Stimulated activated CD8-positive, alpha-beta memory T cell treated with anti-CD3 and anti-CD28 coated beads, Interleukin-7, amount 100 ng/mL, for 4 hours (primary cell): Measurements from ENCODE around the gene ESF1.

Experiments used
- DNase-seq, 2 donors: peaks; one replicate each; pipeline ENCODE4 v3.0.0-alpha.2; 2020; ENCODE audit warnings: low read depth in 2 of 2

ESF1 gene, protein sequence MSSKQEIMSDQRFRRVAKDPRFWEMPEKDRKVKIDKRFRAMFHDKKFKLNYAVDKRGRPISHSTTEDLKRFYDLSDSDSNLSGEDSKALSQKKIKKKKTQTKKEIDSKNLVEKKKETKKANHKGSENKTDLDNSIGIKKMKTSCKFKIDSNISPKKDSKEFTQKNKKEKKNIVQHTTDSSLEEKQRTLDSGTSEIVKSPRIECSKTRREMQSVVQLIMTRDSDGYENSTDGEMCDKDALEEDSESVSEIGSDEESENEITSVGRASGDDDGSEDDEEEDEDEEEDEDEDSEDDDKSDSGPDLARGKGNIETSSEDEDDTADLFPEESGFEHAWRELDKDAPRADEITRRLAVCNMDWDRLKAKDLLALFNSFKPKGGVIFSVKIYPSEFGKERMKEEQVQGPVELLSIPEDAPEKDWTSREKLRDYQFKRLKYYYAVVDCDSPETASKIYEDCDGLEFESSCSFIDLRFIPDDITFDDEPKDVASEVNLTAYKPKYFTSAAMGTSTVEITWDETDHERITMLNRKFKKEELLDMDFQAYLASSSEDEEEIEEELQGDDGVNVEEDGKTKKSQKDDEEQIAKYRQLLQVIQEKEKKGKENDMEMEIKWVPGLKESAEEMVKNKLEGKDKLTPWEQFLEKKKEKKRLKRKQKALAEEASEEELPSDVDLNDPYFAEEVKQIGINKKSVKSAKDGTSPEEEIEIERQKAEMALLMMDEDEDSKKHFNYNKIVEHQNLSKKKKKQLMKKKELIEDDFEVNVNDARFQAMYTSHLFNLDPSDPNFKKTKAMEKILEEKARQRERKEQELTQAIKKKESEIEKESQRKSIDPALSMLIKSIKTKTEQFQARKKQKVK

DNA sequence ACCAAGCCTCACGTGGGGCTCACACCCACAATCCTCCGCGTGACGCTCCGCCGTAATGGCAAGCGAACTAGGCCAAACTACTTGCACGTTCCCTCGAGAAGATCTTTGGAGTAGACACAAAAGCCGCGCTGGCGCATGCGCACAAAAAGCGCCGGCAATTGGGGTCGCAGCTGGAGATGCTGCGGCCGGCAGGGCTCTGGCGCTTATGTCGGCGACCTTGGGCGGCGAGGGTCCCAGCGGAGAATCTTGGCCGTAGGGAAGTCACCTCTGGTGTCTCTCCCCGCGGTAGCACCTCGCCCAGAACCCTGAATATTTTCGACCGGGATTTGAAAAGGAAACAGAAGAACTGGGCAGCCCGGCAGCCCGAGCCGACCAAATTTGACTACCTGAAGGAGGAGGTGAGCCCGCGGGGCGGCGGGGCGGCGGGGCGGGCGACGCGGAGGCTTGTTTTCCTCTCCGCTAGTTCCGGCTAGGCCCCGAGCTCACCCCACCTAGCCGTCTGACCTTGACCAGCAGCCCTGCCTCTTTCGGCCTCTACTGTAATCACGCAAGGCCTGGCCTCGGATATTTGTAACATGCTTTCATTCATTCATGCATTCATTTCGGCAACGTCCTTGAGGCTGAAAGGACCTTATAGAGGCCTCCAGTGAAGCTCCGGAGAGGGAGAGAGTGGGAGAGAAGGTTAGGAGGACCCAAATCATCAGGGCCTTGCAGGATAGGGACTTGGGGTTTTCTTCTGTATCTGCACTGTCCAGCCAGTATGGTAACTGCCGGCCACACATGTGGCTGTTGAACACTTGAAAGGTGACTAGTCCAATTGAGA is at the start of gene ESF1, which contains the start of gene NDUFAF5:
TSS of gene ESF1 (minus strand) at position 27 of the 823 bp plus-strand sequence. CDS start 1,779 bp downstream, outside the sequence.
TSS of gene NDUFAF5 (plus strand) at position 136 of the 823 bp plus-strand sequence. CDS start at position 177, 41 bp downstream.
- DNase-seq = peak; percentile 89 to 92

- no peak for DNase-seq
Measured at GRCh38 chr20:13831476-13831875, 46.8 kb upstream of the ESF1 start.

GRCh38 chr20:13825465-13825864 is 40.7 kb upstream of the ESF1 start:
- DNase-seq = no peak

DNA sequence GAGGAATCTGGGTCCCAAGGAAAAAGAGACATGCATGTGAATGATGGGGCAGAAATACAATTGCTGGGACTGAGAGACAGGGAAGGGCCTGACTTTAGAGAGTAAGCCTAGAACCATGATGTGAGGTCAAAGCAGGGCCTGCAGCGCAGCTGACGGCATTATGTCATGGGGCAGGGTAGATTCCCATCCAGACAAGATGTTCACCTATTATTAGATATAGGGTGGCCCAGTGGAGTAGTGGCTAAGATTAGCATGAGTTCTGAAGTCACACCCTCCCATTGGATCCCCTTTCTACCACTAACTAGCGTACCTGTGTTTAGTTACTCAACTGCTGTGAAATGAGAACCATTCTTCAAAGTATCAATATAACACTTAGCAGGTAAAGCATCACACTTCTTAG is 39.7 kb upstream of the ESF1 start:
- no peak for DNase-seq

GRCh38 chr20:13822459-13822858 is 37.7 kb upstream of the ESF1 start:
- no peak for DNase-seq

- no peak for DNase-seq
Measured at GRCh38 chr20:13821876-13822275, 37.2 kb upstream of the ESF1 start.

DNA sequence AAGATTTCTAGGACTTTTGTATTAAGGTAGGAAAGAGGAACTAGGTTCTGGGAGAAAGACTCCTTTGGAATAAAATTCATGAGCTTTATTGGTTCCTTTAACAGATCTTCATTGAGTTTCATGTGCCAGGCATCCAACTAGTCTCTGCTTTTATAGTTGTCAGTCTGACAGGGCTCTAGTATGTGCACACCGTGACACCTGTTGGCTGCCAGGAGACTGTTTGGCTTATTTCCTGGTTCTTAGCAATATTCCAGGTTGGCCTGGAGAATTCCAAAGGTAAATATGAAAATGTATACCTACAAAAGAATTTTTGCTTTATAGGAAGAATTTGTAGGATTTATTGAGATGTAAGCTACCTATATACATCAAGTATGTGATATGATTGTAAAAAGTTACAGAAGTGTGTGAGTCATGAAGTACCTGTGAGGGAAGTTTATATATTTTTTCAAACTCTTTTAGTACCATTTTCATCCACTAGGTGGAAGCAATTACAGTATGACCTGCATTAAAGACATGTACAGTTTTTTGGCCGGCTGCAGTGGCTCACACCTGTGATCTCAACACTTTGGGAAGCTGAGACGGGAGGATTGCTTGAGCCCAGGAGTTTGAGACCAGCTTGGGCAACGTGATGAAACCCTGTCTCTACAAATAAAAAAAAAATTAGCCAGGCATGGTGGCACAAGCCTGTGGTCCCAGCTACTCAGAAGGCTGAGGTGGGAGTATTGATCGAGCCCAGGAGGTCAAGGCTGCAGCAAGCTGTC is 35.3 kb upstream of the ESF1 start:
- no peak for DNase-seq

GRCh38 chr20:13817342-13817741 is 32.6 kb upstream of the ESF1 start:
- DNase-seq = no peak

DNA sequence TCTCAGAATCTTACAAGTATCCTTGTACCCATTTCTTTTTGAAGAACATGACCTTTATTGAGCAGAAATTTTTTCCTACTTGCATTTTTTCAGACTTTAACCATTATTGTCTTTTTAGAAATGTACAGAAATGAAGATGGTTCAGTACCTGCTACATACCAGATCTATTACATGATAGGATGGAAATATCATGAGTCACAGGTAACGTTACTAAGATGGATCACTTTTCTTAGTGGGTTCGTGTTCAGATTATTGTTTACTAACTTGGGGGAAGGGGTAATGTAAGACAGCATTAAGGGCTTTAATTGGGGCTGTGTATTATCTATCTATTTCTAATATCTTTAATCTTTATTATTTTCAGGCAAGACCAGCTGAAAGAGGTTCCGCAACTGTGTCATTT is 32.0 kb upstream of the ESF1 start:
- no peak for DNase-seq

DNA sequence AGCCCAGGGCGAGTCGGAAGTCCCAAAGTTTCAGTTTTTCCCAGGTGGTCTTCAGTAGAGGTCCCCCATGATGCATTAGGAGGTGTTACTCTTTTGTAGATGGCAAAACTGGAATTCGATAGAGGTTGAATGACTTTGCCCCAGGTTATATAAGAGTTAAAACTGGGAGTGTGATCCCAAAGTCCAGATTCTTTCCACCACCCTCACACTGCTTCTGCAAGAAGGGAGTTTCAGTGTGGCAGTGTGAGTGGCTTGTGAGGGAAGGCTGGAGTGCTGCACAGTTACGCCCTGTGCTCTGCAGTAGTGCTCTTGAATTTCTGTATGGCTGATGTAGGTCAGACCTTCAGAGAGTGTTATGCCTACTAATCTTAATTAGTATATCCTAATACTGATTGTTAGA is 30.0 kb upstream of the ESF1 start:
- no peak for DNase-seq

DNA sequence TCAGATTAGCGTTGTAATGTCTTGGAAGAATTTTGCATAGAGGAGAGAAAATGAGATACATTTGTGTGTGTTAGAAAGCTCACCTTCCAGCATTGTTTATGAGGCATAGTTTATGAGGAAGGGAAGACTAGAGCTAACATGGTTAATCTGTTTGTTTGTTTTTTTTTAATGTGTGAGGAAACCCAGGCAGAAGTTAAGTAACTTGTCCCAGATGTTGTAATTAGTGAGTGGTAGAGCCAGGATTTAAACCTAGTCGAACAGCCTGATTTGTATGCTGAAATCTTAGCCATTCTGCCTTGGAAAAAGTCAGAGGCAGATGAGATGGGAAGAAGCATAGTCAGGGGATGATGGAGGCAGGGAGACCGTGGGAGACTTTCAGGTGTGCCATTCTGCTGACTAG is 29.2 kb upstream of the ESF1 start:
- no peak for DNase-seq

DNA sequence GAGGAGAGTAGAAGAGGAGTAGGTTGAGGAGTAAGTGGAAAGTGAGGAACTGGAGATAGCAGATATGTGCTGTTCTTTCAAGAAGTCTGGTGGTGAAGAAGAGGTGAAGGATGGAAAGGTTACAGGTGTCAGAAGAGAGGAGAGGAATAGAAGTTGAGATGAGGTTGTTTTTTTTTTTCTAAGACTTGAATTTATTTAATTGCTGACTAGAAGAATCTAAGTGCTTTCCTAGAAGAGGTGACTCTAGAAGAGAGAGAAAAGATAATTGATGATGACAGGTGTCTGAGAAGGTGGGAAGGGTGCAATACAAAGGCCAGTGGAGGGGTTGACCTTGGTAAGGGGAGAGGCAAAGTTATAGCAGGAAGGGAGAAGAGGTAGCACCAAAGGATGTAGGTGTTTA is 25.7 kb upstream of the ESF1 start:
- DNase-seq = no peak

- no peak for DNase-seq
Measured at GRCh38 chr20:13809855-13810254, 25.1 kb upstream of the ESF1 start.

GRCh38 chr20:13809373-13809772 is 24.7 kb upstream of the ESF1 start:
- DNase-seq = no peak

GRCh38 chr20:13800728-13801134 is 16.0 kb upstream of the ESF1 start:
- no peak for DNase-seq

GRCh38 chr20:13799974-13800373 is 15.3 kb upstream of the ESF1 start:
- no peak for DNase-seq

DNA sequence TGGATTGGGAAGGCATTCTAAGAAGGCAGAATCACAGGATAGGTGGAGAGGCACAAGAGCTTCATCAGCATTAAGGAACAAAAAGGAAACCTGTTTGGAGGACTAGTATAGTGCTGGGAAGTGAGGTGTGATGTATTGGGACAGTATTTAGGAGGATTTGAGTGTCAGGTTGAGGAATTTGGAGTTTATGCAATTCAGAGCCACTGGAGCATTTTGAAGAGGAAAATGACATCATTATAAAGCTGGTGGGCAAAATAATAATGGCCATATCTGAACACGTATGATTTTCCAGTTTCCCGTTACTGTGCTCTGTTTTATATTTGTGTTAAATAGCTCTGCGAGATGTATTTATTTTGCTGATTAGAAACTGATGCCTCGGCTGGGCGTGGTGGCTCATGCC is 14.3 kb upstream of the ESF1 start:
- DNase-seq = no peak

GRCh38 chr20:13794667-13795066 is 9.9 kb upstream of the ESF1 start:
- no peak for DNase-seq

- no peak for DNase-seq
Measured at GRCh38 chr20:13793001-13793400, 8.3 kb upstream of the ESF1 start.

GRCh38 chr20:13791540-13792459 is 7.1 kb upstream of the ESF1 start:
- no peak for DNase-seq
